ENCODE results near the gene EFS. TPM values are rescaled to one million over a fixed set of nuclear protein-coding genes. Genes with fewer than 3 reads are reported as not detected.
A peak's percentile ranks its signal among the peaks of the same experiment; 100 is the strongest.

EFS gene
- total and polyA plus RNA-seq, 2 of the 8 experiments (the other 6 are each of a cell fraction or from before 2014, with no cell fraction given), result 27.8 to 28.6 TPM

GRCh38 chr14:23360496-23360895 is 4.5 kb downstream of the EFS start:
- CTCF ChIA-PET (ENCODE audit: partially characterized antibody), result interaction anchor here (0.6 to 20.9 kb wide), 39 partner anchors 8 to 239 kb away, joined by 3 to 333 read pairs (median 5); partner anchors contain the start of genes BCL2L2, CMTM5, IL25 and PABPN1
- Histone ChIP-seq H3K56ac (replicated peaks; ENCODE audit: insufficient read length, low read depth, low read length) (no peak overlapping the region), H2BK12ac (ENCODE audit: low read depth, low read length) (no peak overlapping the region), H3K9me3 (ENCODE audit: insufficient read depth in 2 of 2, low read depth in 1 of 2, low read length in 1 of 2) (no peaks in the 10 kb centered on the region), H2BK20ac (ENCODE audit: low read length) (no peak overlapping the region), H4K20me1 (replicated peaks in 1 of 2; ENCODE audit: control insufficient read depth in 1 of 2, insufficient read depth in 2 of 2, low read length in 2 of 2) (peaks cover 8 to 13% of the 10 kb centered on the region in 2 experiments), H3K18ac (ENCODE audit: extremely low read depth, low read length) (no peak overlapping the region), H3K23ac (ENCODE audit: insufficient read length) (no peak overlapping the region), H2AFZ (ENCODE audit: low read length) (no peak overlapping the region), H2BK5ac (ENCODE audit: low read depth, low read length) (no peak overlapping the region), H4K8ac (ENCODE audit: extremely low read depth, insufficient read depth, low read length) (no peak overlapping the region), H3K4me3 (ENCODE audit: extremely low read depth in 1 of 4, insufficient read depth in 2 of 4, low read depth in 3 of 4, low read length in 4 of 4) (no peak overlapping the region), H3K4me1 (replicated peaks in 1 of 4; ENCODE audit: control insufficient read depth in 3 of 4, insufficient read depth in 4 of 4, low read length in 3 of 4) (peaks cover 0 to 14% (median 10%) of the 10 kb centered on the region in 4 experiments; a peak in 5 of 7 replicates), H4K91ac (replicated peaks; ENCODE audit: insufficient read length, low read length) (no peak overlapping the region), H3K27ac (ENCODE audit: low read depth, low read length) (no peak overlapping the region), H3K4ac (replicated peaks; ENCODE audit: insufficient read length, low read depth, low read length) (no peak overlapping the region), H3K79me1 (ENCODE audit: low read depth, low read length) (no peaks in the 10 kb centered on the region), H3K36me3 (ENCODE audit: control insufficient read depth in 2 of 4, insufficient read depth in 4 of 4, low read length in 3 of 4) (peaks cover 0 to 22% (median 11%) of the 10 kb centered on the region in 4 experiments; a peak in 4 of 8 replicates), H3K27me3 (replicated peaks in 1 of 4; ENCODE audit: control insufficient read depth in 3 of 4, extremely low read depth in 1 of 4, insufficient read depth in 3 of 4, low read length in 3 of 4) (no peaks in the 10 kb centered on the region; a peak in 1 of 7 replicates), H3K79me2 (ENCODE audit: control insufficient read depth in 1 of 2, insufficient read depth in 2 of 2, low read length in 2 of 2) (no peaks in the 10 kb centered on the region), H3K4me2 (ENCODE audit: insufficient read depth in 1 of 2, low read depth in 2 of 2, low read length in 2 of 2) (no peak overlapping the region), H2BK15ac (ENCODE audit: low read length) (no peak overlapping the region), H3K23me2 (ENCODE audit: low read depth, low read length) (peaks cover 12% of the 10 kb centered on the region; the same call in 1 of the 2 replicates), H3K14ac (ENCODE audit: insufficient read length) (no peak overlapping the region), H3K9ac (replicated peaks in 1 of 4; ENCODE audit: extremely low read depth in 1 of 4, low read depth in 3 of 4, low read length in 3 of 4) (no peak overlapping the region), H2AK5ac (ENCODE audit: low read depth, low read length) (no peak overlapping the region), H4K5ac (ENCODE audit: insufficient read length, low read depth, low read length) (no peak overlapping the region), H2BK120ac (replicated peaks; ENCODE audit: low read depth, low read length) (no peak overlapping the region)
- no peak for FAIRE-seq
- DNase-seq (ENCODE audit: low read depth in 1 of 2, low spot score in 2 of 2), result peak in 1 of 2 experiments; percentile 66
- WGBS, 2 experiments (ENCODE audit: extremely low coverage in 1 of 2, insufficient coverage in 1 of 2, insufficient read length in 1 of 2, insufficient replicate concordance in 2 of 2, low coverage in 1 of 2, low lambda C conversion rate in 2 of 2, missing lambda C conversion rate in 1 of 2), result 79% methylated on average over 11 of the region's 11 CpGs; no CpG with 5 or more reads in 1 of the 2 experiments
- POLR2A ChIA-PET (ENCODE audit: partially characterized antibody), result interaction anchor here (0.8 to 7.1 kb wide), 7 partner anchors 9 to 58 kb away, joined by 3 to 73 read pairs (median 6); partner anchors contain the start of genes CMTM5, PPP1R3E and SLC22A17
- TF ChIP-seq TCF12 (IDR thresholded peaks at IDR 0.05; ENCODE audit: low read depth, low read length), result no peak
- no peak for TF ChIP-seq EZH2 (IDR thresholded peaks at IDR 0.05; ENCODE audit: low read depth, low read length, severe bottlenecking)
- no peak for TF ChIP-seq CBX8 (IDR thresholded peaks at IDR 0.05; ENCODE audit: borderline replicate concordance, low read depth, low read length)
- TF ChIP-seq RFX5 (IDR thresholded peaks at IDR 0.05; ENCODE audit: borderline replicate concordance, low read depth, low read length), result no peak
- TF ChIP-seq, protein P1, sequence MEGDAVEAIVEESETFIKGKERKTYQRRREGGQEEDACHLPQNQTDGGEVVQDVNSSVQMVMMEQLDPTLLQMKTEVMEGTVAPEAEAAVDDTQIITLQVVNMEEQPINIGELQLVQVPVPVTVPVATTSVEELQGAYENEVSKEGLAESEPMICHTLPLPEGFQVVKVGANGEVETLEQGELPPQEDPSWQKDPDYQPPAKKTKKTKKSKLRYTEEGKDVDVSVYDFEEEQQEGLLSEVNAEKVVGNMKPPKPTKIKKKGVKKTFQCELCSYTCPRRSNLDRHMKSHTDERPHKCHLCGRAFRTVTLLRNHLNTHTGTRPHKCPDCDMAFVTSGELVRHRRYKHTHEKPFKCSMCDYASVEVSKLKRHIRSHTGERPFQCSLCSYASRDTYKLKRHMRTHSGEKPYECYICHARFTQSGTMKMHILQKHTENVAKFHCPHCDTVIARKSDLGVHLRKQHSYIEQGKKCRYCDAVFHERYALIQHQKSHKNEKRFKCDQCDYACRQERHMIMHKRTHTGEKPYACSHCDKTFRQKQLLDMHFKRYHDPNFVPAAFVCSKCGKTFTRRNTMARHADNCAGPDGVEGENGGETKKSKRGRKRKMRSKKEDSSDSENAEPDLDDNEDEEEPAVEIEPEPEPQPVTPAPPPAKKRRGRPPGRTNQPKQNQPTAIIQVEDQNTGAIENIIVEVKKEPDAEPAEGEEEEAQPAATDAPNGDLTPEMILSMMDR (IDR thresholded peaks at IDR 0.05; ENCODE audit: control extremely low read depth in 1 of 3, insufficient read depth in 1 of 3, low read depth in 1 of 3, low read length in 3 of 3), result peak; percentile 67 to 91 (median 75)
- TF ChIP-seq HDAC6 (IDR thresholded peaks at IDR 0.05; ENCODE audit: low read depth, low read length), result no peak
- no peak for TF ChIP-seq CHD1 (IDR thresholded peaks at IDR 0.05; ENCODE audit: low read depth, low read length)
- no peak for TF ChIP-seq NRF1 (IDR thresholded peaks at IDR 0.05; ENCODE audit: low read depth, low read length)
- no peak for TF ChIP-seq SIN3A (conservative IDR thresholded peaks at IDR 0.05 in 1 of 2, IDR thresholded peaks at IDR 0.05 in 1 of 2; ENCODE audit: low read depth in 1 of 2, low read length in 2 of 2)
- TF ChIP-seq MAX (IDR thresholded peaks at IDR 0.05), result no peak
